ENCODE results near the gene PHF11. TPM values are rescaled to one million over a fixed set of nuclear protein-coding genes. Genes with fewer than 3 reads are reported as not detected.

PHF11 gene
- polyA plus RNA-seq, 3 donors, result 63.4 to 68.8 (median 68.4) TPM

- H3K4me3 Mint-ChIP-seq, result no peak overlapping the region
- Histone ChIP-seq H3K9ac (ENCODE audit: insufficient read depth, low read length, poor library complexity, severe bottlenecking) (no peak overlapping the region), H3K27me3 (ENCODE audit: control insufficient read depth in 2 of 2, insufficient read depth in 2 of 2, low read length in 2 of 2) (no peaks in the 10 kb centered on the region), H3K36me3 (replicated peaks in 1 of 2; ENCODE audit: control insufficient read depth in 1 of 2, insufficient read depth in 2 of 2, low read length in 2 of 2) (peaks cover 40 to 54% of the 10 kb centered on the region in 2 donors), H3K4me2 (replicated peaks; ENCODE audit: extremely low read depth, low read length, poor library complexity, severe bottlenecking) (no peak overlapping the region), H3K9me3 (replicated peaks in 1 of 2; ENCODE audit: control insufficient read depth in 1 of 2, insufficient read depth in 1 of 2, low read length in 2 of 2) (peaks cover 12 to 20% of the 10 kb centered on the region in 2 donors), H3K27ac (ENCODE audit: low read depth in 1 of 2, low read length in 2 of 2) (no peak overlapping the region), H3K4me3 (replicated peaks in 1 of 3; ENCODE audit: low read depth in 2 of 3, low read length in 3 of 3) (no peak overlapping the region), H3K4me1 (ENCODE audit: control insufficient read depth in 1 of 2, insufficient read depth in 2 of 2, low read length in 2 of 2) (no peaks in the 10 kb centered on the region), H3K79me2 (ENCODE audit: insufficient read depth, low read length) (no peaks in the 10 kb centered on the region), H2AFZ (ENCODE audit: insufficient read depth, low read depth, low read length, poor library complexity, severe bottlenecking) (no peak overlapping the region), H4K20me1 (ENCODE audit: insufficient read depth, low read length) (no peaks in the 10 kb centered on the region)
- H3K27me3 Mint-ChIP-seq (ENCODE audit: low read depth in 3 of 3), result no peaks in the 10 kb centered on the region
- no peak for TF ChIP-seq CTCF (IDR thresholded peaks at IDR 0.05)
- DNase-seq, result no peak
- no peak overlapping the region for H3K27ac Mint-ChIP-seq
- WGBS (ENCODE audit: insufficient coverage), result no CpG with 5 or more reads among the region's 1 CpG
- H3K9me3 Mint-ChIP-seq, result peaks cover 10 to 26% (median 16%) of the 10 kb centered on the region in 7 donors
- H3K4me1 Mint-ChIP-seq, result no peaks in the 10 kb centered on the region
- intact Hi-C loops (cut with micrococcal nuclease), result no loop called here
- H3K36me3 Mint-ChIP-seq, result peaks cover 47 to 51% of the 10 kb centered on the region in 2 donors
Measured at GRCh38 chr13:49459580-49459979, 36.2 kb upstream of the PHF11 start.

GRCh38 chr13:49464085-49464484, 31.7 kb upstream of the PHF11 start:
- no peak for TF ChIP-seq CTCF (IDR thresholded peaks at IDR 0.05)
- peaks cover 12 to 20% of the 10 kb centered on the region in 2 donors for H3K9me3 ChIP-seq (replicated peaks in 1 of 2; ENCODE audit: control insufficient read depth in 1 of 2, insufficient read depth in 1 of 2, low read length in 2 of 2)
- H3K27ac Mint-ChIP-seq, result peak overlapping the region in 1 of 7 donors; percentile 6
- H2AFZ ChIP-seq (ENCODE audit: insufficient read depth, low read depth, low read length, poor library complexity, severe bottlenecking), result no peak overlapping the region
- no peaks in the 10 kb centered on the region for H4K20me1 ChIP-seq (ENCODE audit: insufficient read depth, low read length)
- no peaks in the 10 kb centered on the region for H3K27me3 ChIP-seq (ENCODE audit: control insufficient read depth in 2 of 2, insufficient read depth in 2 of 2, low read length in 2 of 2)
- no CpG with 5 or more reads among the region's 1 CpG for WGBS (ENCODE audit: insufficient coverage)
- H3K9ac ChIP-seq (ENCODE audit: insufficient read depth, low read length, poor library complexity, severe bottlenecking), result no peak overlapping the region
- peaks cover 10 to 26% (median 16%) of the 10 kb centered on the region in 7 donors for H3K9me3 Mint-ChIP-seq
- H3K4me2 ChIP-seq (replicated peaks; ENCODE audit: extremely low read depth, low read length, poor library complexity, severe bottlenecking), result no peak overlapping the region
- peaks cover 59 to 74% of the 10 kb centered on the region in 2 donors for H3K36me3 Mint-ChIP-seq
- H3K27me3 Mint-ChIP-seq (ENCODE audit: low read depth in 3 of 3), result no peaks in the 10 kb centered on the region
- H3K4me1 ChIP-seq (ENCODE audit: control insufficient read depth in 1 of 2, insufficient read depth in 2 of 2, low read length in 2 of 2), result no peaks in the 10 kb centered on the region
- no peak for DNase-seq
- no peak overlapping the region for H3K4me3 ChIP-seq (replicated peaks in 1 of 3; ENCODE audit: low read depth in 2 of 3, low read length in 3 of 3)
- no peaks in the 10 kb centered on the region for H3K79me2 ChIP-seq (ENCODE audit: insufficient read depth, low read length)
- peaks cover 56 to 84% of the 10 kb centered on the region in 2 donors for H3K36me3 ChIP-seq (replicated peaks in 1 of 2; ENCODE audit: control insufficient read depth in 1 of 2, insufficient read depth in 2 of 2, low read length in 2 of 2)
- H3K4me1 Mint-ChIP-seq, result no peaks in the 10 kb centered on the region
- no peak overlapping the region for H3K4me3 Mint-ChIP-seq
- intact Hi-C loops (cut with micrococcal nuclease), result no loop called here
- H3K27ac ChIP-seq (ENCODE audit: low read depth in 1 of 2, low read length in 2 of 2), result no peak overlapping the region

Measured in CD14-positive monocyte (primary cell).